B cell (primary cell): ENCODE results near the gene ALDH8A1.

Experiments
- CTCF ChIP-seq: fragments of 200-600 bp; IDR thresholded peaks from one replicate; pipeline ENCODE4 v1.8.0; 2022; ENCODE audit warnings: antibody characterized with exemption, mild to moderate bottlenecking
- EZH2 ChIP-seq: IDR thresholded peaks from 2 replicates; pipeline ENCODE4 v1.6.1; 2012; ENCODE audit warnings: borderline replicate concordance, low read depth, mild to moderate bottlenecking, moderate library complexity, low read length; ENCODE audit not compliant: insufficient read depth, poor library complexity, severe bottlenecking

DNA sequence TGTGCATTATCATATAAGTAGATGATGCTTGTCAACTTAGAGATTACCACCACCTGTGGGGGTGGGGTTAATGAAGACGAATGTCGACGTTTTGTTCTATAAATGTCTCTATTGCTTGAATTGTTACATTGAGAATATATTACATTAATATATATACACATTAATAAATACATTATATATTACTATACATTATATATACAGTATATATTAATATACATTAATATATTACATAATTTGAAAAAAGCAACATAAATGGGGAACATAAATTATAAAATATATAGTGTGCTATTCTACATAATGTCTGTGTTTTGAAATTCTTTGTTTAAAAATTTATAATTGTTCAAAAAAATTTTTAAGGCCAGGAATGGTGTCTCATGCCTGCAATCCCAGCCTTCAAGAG is 81.1 kb downstream of the ALDH8A1 start:
- TF ChIP-seq CTCF (no peak), EZH2 (no peak)
